ENCODE data around the gene SLX4IP.

DNA sequence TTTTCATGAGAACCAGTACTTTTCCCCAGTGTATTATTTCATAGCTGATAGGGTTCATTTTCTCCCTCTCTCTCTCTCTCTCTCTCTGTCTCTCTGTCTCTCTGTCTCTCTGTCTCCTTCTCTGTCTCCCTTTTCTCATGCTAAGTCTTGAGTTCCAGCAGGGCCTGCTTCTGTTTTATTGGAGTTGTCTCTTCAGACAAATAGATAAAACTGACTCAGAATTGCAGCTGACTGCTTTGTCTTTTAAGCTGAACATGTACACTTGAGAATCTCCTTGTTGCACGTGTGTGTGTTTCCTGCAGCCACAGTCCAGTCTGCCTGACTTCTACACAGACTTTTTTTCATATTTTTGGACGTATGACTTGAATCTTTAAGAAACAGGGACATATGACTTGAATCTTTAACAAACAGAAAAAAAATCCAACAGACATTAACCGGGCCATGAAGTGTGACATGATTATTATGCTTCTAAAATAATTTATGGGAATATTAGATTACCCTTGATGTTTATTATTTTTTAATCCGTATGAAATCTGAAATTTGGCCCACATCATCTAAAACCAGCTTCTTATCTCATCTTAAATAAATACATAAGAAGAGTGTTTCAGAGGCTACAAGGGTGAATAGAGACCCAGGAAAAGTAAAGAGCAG is 167.2 kb downstream of the SLX4IP start:
- TF ChIP-seq, protein P1, sequence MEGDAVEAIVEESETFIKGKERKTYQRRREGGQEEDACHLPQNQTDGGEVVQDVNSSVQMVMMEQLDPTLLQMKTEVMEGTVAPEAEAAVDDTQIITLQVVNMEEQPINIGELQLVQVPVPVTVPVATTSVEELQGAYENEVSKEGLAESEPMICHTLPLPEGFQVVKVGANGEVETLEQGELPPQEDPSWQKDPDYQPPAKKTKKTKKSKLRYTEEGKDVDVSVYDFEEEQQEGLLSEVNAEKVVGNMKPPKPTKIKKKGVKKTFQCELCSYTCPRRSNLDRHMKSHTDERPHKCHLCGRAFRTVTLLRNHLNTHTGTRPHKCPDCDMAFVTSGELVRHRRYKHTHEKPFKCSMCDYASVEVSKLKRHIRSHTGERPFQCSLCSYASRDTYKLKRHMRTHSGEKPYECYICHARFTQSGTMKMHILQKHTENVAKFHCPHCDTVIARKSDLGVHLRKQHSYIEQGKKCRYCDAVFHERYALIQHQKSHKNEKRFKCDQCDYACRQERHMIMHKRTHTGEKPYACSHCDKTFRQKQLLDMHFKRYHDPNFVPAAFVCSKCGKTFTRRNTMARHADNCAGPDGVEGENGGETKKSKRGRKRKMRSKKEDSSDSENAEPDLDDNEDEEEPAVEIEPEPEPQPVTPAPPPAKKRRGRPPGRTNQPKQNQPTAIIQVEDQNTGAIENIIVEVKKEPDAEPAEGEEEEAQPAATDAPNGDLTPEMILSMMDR (IDR thresholded peaks at IDR 0.05; ENCODE audit: extremely low read depth in 1 of 2, insufficient read depth in 1 of 2, low read depth in 1 of 2, low read length in 2 of 2), result no peak
- TF ChIP-seq EZH2 (IDR thresholded peaks at IDR 0.05; ENCODE audit: borderline replicate concordance, low read depth, low read length, severe bottlenecking), result no peak
